ENCODE results near the gene HIVEP1. TPM values are rescaled to one million over a fixed set of nuclear protein-coding genes. Genes with fewer than 3 reads are reported as not detected.
A peak's percentile ranks its signal among the peaks of the same experiment; 100 is the strongest.

HIVEP1 gene
- total RNA-seq, 3 donors from 2014 or later = 24.2 to 26.1 (median 25.8) TPM

DNA sequence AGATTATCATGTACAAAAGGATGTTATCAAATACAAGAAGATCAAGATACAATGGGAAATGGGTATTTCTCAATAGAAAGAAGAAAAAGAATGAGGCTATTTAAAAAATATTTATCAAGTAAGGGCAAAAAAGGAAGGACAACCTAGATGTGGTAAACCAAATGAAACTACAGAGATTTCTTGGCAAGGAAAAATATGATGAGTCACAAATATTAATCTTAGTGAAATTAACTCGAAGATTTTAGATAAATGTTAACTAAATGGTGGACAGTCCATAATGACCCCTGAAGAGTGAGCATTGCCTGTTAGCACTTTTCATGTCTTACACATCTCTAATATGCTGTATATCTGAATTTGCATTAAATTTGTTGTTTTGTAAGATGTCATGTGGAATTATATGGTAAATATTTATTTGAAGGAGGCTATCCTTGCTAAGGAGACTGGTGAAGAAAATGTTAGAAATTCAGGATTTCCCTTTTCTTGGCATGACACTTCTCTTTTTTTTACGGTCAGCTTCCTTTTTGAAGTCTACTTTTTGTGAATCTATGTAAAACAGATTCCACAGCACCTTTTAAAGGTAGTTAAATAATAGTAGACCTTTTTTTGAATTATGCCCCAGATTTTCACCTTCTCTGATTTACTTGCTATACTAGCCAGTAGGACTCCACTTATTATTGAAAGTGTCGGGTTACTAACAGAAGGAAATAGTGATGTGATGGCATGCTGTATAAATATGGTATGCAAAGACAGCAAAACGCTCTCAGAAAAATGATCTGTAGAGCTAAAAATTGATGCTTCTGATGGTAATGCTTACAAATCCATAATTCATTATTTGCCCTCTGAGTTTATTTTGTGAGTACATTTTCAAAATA, 120.5 kb downstream of the HIVEP1 start:
- Mint-ChIP-seq H3K27me3 (ENCODE audit: low read depth) (no peaks in the 10 kb centered on the region), H3K9me3 (no peaks in the 10 kb centered on the region), H3K4me1 (ENCODE audit: low read depth) (peaks cover 18% of the 10 kb centered on the region), H3K4me3 (no peak overlapping the region), H3K36me3 (ENCODE audit: insufficient read depth) (peaks cover 37% of the 10 kb centered on the region)
- DNase-seq = no peak
- no peak for ATAC-seq

DNA sequence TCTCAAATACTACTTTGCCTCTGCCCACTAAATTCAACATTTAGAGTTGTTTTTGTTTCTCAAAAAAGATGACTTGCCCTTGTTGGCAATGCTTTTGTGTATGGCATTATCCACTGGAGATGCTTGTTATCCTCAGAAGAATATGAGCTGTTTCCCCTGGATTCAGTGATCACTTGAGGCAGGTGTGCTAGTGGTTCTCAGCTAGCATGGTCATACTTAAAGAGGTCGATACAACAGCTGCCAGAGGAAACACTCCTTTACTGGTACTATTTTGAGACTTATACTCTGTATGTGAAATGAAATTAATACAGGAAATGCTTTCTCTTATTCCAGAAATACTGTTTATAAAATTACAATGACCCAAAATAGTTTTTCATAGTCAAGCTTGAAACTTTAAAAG, 122.5 kb downstream of the HIVEP1 start:
- ATAC-seq = no peak
- H3K36me3 Mint-ChIP-seq (ENCODE audit: insufficient read depth) = peaks cover 39% of the 10 kb centered on the region
- H3K4me3 Mint-ChIP-seq = no peak overlapping the region
- no peak for DNase-seq
- H3K9me3 Mint-ChIP-seq = peaks cover 4% of the 10 kb centered on the region
- H3K27me3 Mint-ChIP-seq (ENCODE audit: low read depth) = no peaks in the 10 kb centered on the region
- H3K4me1 Mint-ChIP-seq (ENCODE audit: low read depth) = peaks cover 31% of the 10 kb centered on the region

DNA sequence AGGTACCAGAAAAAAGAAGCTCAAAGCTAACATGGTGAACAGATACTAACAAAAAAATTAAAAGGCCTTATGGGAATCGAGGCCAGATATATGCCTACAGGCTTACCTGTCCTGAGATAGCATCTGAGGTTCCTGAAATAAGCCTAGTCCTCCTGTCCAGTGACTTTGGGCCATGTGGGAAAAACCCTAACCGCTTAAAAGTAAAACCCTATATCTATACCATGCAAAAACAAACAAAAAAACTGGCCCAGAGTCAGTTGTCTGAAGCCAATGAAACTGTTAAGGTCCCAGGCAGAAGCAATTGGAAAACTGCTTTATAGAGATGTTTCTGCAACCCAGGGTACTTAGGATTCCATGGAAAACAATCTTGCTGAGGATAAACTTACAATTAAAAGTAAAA, 122.9 kb downstream of the HIVEP1 start:
- H3K4me1 Mint-ChIP-seq (ENCODE audit: low read depth) = peaks cover 31% of the 10 kb centered on the region
- peaks cover 40% of the 10 kb centered on the region for H3K36me3 Mint-ChIP-seq (ENCODE audit: insufficient read depth)
- DNase-seq (no peak), ATAC-seq (no peak)
- H3K9me3 Mint-ChIP-seq = peaks cover 4% of the 10 kb centered on the region
- H3K27me3 Mint-ChIP-seq (ENCODE audit: low read depth) = no peaks in the 10 kb centered on the region
- no peak overlapping the region for H3K4me3 Mint-ChIP-seq

DNA sequence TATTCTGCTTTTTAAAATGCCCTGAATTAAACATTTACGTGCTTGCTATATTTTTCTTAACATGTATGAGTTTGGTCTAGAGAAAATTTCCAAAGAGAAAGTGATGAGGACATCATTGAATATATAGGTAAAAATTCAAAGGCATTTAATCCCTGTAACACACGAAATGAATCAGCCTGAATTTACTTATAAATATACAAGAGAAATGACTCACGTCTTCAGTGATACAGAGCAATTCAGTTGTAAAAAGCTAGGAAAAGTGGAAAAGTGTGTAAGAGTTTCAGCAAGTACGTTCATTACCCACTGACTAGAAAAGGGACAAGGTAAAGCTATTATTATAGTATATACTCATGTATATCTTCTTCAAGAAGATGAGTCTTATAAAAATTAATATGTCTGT, 124.8 kb downstream of the HIVEP1 start:
- ATAC-seq (no peak), DNase-seq (no peak)
- H3K4me1 Mint-ChIP-seq (ENCODE audit: low read depth) = peaks cover 30% of the 10 kb centered on the region
- H3K36me3 Mint-ChIP-seq (ENCODE audit: insufficient read depth) = peaks cover 49% of the 10 kb centered on the region
- H3K9me3 Mint-ChIP-seq = peaks cover 4% of the 10 kb centered on the region
- no peak overlapping the region for H3K4me3 Mint-ChIP-seq
- no peaks in the 10 kb centered on the region for H3K27me3 Mint-ChIP-seq (ENCODE audit: low read depth)

DNA sequence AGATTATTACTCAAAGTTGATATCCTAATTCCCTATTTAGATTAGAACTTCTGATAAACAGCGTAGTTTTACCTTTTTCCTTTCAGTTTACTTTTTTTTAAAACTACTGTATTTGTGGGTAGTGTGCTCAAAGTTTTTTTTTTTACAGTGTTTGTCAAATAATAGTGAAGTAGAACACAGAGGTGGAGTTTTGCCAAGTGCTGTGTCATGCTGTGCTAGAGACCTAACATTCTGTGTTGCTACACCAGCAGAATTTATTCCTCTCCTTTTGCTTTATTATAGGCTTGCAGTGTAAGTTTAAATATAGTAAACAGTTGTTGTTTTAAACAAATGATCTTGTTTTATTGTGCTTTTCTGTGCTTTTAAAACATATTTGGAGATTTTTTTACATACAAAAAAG, 125.4 kb downstream of the HIVEP1 start:
- peaks cover 4% of the 10 kb centered on the region for H3K9me3 Mint-ChIP-seq
- H3K4me1 Mint-ChIP-seq (ENCODE audit: low read depth) = peaks cover 26% of the 10 kb centered on the region
- peaks cover 55% of the 10 kb centered on the region for H3K36me3 Mint-ChIP-seq (ENCODE audit: insufficient read depth)
- no peak overlapping the region for H3K4me3 Mint-ChIP-seq
- no peaks in the 10 kb centered on the region for H3K27me3 Mint-ChIP-seq (ENCODE audit: low read depth)
- DNase-seq = no peak
- ATAC-seq = no peak

DNA sequence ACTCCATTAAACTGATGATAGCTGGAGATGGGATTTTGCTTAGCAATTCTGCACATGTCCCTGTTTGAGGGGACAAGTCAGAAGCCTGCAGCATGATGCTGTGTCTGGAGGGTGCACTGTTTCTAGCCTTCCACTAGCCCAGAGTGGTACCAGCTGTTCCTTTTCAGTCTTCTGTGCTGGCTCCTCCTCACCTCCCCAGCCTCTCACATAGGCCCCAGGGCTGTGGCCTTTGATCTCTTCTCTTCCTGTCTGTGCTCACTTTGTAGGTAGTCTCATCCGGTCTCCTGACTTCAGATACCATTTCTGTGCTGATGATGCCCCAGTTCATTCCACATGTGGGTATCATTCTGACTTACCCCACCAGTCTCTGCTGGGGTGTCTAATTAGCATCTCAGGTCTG, 126.3 kb downstream of the HIVEP1 start:
- no peaks in the 10 kb centered on the region for H3K27me3 Mint-ChIP-seq (ENCODE audit: low read depth)
- peak; percentile 72 to 80 for ATAC-seq
- H3K36me3 Mint-ChIP-seq (ENCODE audit: insufficient read depth) = peaks cover 56% of the 10 kb centered on the region
- H3K4me1 Mint-ChIP-seq (ENCODE audit: low read depth) = peaks cover 26% of the 10 kb centered on the region
- H3K9me3 Mint-ChIP-seq = peaks cover 4% of the 10 kb centered on the region
- peak; percentile 14 for DNase-seq
- H3K4me3 Mint-ChIP-seq = no peak overlapping the region

DNA sequence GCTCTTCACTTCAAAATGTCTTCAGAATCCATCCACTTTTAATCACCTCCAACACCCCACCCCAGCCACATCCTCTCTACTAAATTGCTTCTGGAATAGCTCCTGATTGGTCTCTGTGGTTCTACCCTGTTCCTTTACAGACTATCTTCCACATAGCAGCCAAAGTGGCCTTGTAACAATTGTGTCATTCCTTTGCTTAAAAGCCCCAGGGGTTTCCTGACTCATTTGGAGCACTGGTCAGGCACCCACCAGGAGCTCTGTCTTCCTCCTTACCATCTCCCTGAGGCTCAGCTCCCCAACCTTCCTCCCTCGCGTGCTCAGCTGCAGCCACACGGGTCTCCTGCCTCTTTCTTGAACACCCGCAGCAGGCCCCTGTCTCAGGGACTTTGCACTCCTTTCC, 126.8 kb downstream of the HIVEP1 start:
- no peak overlapping the region for H3K4me3 Mint-ChIP-seq
- no peaks in the 10 kb centered on the region for H3K27me3 Mint-ChIP-seq (ENCODE audit: low read depth)
- peaks cover 4% of the 10 kb centered on the region for H3K9me3 Mint-ChIP-seq
- ATAC-seq (no peak), DNase-seq (no peak)
- H3K36me3 Mint-ChIP-seq (ENCODE audit: insufficient read depth) = peaks cover 56% of the 10 kb centered on the region
- peaks cover 26% of the 10 kb centered on the region for H3K4me1 Mint-ChIP-seq (ENCODE audit: low read depth)

DNA sequence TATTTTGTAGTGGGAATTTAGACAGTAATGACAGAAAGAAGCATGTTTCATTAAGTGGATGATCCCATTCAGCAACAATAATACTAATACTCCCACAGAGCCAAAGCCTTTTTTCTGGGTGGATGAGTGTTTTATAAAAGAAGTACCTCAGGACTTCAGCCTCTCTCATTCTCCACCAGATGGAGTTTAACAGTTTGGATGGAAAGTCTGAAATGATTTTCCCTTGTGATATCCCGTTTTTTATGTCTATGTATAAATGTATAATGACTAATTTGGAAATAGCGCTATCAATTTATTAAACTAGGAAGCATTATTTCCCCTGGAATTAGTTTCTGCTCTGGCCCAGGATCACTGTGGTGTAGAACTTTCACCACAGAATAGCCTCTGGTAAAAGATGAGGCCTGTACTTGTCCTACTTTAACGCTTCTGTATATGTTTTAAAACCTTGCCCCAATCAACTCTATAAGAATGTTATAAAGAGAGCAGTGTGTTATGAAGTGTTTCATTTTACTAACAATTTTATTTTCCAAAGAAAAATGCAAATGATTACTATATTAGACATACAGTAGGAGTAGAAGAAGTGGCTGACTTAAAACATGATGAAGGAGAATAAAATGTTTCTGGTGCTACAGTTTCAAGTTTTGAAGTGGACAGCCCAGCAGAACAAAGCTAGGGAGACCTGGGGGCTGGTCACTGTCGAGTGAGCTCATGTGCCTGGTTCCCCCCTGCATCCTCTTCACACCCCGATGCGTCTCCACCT, 135.6 kb downstream of the HIVEP1 start:
- no peak for ATAC-seq
- no peaks in the 10 kb centered on the region for H3K27me3 Mint-ChIP-seq (ENCODE audit: low read depth)
- peaks cover 12% of the 10 kb centered on the region for H3K4me1 Mint-ChIP-seq (ENCODE audit: low read depth)

DNA sequence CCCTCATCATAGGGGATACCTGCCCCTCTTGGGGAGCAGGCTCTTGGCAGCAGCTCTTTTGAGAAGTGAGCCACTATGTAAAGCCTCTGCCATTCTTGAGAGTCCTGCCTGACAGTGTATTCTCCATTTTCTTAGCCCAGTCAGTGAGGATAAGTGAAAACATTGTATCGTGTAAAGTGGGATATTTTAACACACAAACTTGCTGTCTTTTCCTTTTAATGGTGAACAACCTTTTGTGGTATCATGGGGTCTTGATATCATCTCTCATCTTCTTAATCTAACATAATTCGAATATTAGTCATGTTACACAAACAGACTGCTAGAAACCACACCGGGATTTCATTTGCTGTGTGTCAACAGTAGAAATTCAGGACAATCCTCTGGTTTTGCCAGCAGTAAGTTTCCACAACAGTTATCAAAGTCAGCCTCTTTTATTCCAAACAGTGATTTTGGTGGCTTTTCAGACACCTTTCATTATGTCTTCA, 136.2 kb downstream of the HIVEP1 start:
- Mint-ChIP-seq H3K4me3 (no peak overlapping the region), H3K4me1 (ENCODE audit: low read depth) (peaks cover 12% of the 10 kb centered on the region), H3K36me3 (ENCODE audit: insufficient read depth) (peaks cover 6% of the 10 kb centered on the region), H3K9me3 (no peaks in the 10 kb centered on the region), H3K27me3 (ENCODE audit: low read depth) (no peaks in the 10 kb centered on the region)
- ATAC-seq (peak in 1 of 2 donors; percentile 30), DNase-seq (no peak)

More for the DNA sequence above, 135.6 kb downstream of the HIVEP1 start:
- Mint-ChIP-seq H3K9me3 (no peaks in the 10 kb centered on the region), H3K36me3 (ENCODE audit: insufficient read depth) (peaks cover 6% of the 10 kb centered on the region), H3K4me3 (no peak overlapping the region)
- DNase-seq = no peak

DNA sequence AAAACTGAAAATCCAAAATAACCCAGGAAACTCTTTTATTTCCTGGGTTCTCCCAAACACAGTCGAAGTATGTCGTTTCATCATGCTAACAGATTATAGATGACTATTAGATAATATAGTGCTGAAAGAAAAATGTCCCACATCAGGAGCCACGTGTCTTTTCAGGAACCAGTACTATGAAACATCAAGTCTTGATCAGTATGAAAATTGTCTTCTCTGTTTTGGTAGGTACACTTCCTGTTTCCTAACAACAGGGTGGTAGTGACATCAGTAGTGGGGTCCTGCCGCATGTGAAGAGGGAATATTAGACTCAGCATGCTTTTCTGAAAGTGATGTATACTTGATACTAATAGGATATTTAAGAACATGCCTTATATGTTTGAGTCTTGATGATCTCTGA, 136.7 kb downstream of the HIVEP1 start:
- Mint-ChIP-seq H3K4me3 (no peak overlapping the region), H3K9me3 (no peaks in the 10 kb centered on the region), H3K4me1 (ENCODE audit: low read depth) (peaks cover 12% of the 10 kb centered on the region), H3K36me3 (ENCODE audit: insufficient read depth) (peaks cover 6% of the 10 kb centered on the region), H3K27me3 (ENCODE audit: low read depth) (no peaks in the 10 kb centered on the region)
- no peak for DNase-seq
- ATAC-seq = no peak

DNA sequence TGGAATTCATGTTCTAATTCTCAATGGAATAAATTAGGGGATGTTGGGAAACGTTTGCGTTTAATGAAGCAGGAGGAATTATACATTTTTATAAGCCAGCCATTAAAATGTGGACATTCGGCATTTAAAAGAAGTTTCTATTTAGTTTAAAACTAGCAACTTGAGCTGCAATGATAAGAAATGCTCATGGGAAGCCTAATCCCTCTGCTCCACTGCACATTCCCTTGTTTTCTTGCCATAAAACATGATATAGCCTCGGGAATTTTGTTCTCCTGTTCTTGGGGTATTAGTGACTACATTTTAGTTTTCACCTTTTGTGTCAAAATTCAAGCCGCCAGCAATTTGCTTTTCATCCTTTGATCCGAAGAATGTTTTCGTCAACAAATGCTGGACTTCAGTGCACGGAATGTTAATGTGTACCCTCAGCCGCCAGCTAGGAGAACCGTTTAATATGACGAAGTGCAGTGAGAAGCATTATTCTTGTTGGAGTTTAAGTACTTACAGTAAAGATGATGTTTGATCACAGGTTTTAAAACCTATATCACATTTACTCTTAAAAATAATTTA, 137.9 kb downstream of the HIVEP1 start:
- no peaks in the 10 kb centered on the region for H3K27me3 Mint-ChIP-seq (ENCODE audit: low read depth)
- no peak overlapping the region for H3K4me3 Mint-ChIP-seq
- ATAC-seq (no peak), DNase-seq (no peak)
- no peaks in the 10 kb centered on the region for H3K9me3 Mint-ChIP-seq
- peaks cover 6% of the 10 kb centered on the region for H3K36me3 Mint-ChIP-seq (ENCODE audit: insufficient read depth)
- peaks cover 12% of the 10 kb centered on the region for H3K4me1 Mint-ChIP-seq (ENCODE audit: low read depth)

DNA sequence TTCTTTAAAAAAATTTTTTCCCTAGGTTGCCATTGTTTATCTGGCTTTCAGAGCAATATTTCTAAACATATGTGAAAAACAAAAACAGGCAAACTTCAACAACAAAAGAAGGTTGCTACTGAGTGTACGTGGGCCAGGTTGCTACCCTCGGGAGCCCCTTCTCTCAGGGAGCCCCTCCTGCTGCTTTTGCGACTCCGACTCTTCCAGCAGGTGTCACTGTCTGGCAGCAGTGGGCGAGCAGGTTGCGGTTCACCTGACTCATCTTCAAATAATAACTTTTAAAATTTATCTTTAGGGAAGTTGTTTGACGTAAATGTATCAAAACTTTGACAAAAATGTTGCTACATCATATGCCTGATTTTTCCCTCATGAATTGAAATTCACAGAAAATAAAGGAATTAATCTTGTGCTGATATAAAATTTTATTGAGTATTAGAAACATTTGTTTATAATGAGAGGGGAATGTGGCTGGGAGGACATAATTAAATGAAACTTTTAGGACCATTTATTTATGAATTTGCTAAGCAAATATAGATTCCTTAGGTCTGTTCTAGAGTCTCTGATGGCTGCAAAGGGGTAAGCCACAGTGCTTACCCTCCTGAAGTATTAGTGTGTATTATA, 138.8 kb downstream of the HIVEP1 start:
- ATAC-seq (peak; percentile 43 to 53), DNase-seq (peak; percentile 32)
- no peaks in the 10 kb centered on the region for H3K9me3 Mint-ChIP-seq
- no peak overlapping the region for H3K4me3 Mint-ChIP-seq
- peaks cover 16% of the 10 kb centered on the region for H3K4me1 Mint-ChIP-seq (ENCODE audit: low read depth)
- H3K36me3 Mint-ChIP-seq (ENCODE audit: insufficient read depth) = peaks cover 13% of the 10 kb centered on the region
- no peaks in the 10 kb centered on the region for H3K27me3 Mint-ChIP-seq (ENCODE audit: low read depth)

DNA sequence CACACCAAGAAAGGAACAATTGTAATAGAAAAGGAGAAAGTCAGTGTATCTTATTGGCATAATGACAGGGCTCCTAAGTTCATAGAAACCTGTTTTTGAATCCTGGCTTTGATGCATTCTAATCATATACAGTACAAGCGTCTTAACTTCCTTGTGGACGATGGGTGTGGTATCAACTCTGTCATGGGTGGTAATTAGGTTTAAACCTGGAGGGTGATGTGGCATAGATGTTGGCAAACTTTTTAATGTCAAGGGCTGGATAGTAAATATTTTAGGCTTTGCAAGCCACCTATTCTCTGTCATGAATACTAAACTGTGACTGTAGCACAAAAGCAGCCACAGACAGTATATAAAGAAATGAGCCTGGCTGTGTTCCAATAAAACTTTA, 139.3 kb downstream of the HIVEP1 start:
- DNase-seq = no peak
- H3K27me3 Mint-ChIP-seq (ENCODE audit: low read depth) = no peaks in the 10 kb centered on the region
- H3K36me3 Mint-ChIP-seq (ENCODE audit: insufficient read depth) = peaks cover 14% of the 10 kb centered on the region
- ATAC-seq = no peak
- peaks cover 18% of the 10 kb centered on the region for H3K4me1 Mint-ChIP-seq (ENCODE audit: low read depth)
- no peak overlapping the region for H3K4me3 Mint-ChIP-seq
- no peaks in the 10 kb centered on the region for H3K9me3 Mint-ChIP-seq

Measured in activated T-cell treated with anti-CD3 and anti-CD28 coated beads, Interleukin-2, amount 50 U/mL, for 4 hours (primary cell).